GM19468 (cell line): ENCODE data around the gene BTBD16.

Experiments
- ATAC-seq: cut with Tn5 transposase; IDR thresholded peaks from one replicate; pipeline ENCODE4 v1.9.1; 2021; ENCODE audit warnings: mild to moderate bottlenecking, moderate library complexity, moderate number of reproducible peaks; ENCODE audit not compliant: unreplicated experiment; ENCODE audit errors: extremely low read depth

BTBD16 gene

GRCh38 chr10:122271076-122271475 is at the start of gene BTBD16:
Gene BTBD16 (plus strand): TSS chr10:122271296. CDS start chr10:122275082, 3,786 bp downstream.
- ATAC-seq = no peak

- no peak for ATAC-seq
These were observed 49.1 kb upstream of the BTBD16 start for GRCh38 chr10:122221958-122222357.

GRCh38 chr10:122222638-122223037 is 48.5 kb upstream of the BTBD16 start:
- no peak for ATAC-seq

- no peak for ATAC-seq
These were observed 46.9 kb upstream of the BTBD16 start for GRCh38 chr10:122224159-122224558.

- no peak for ATAC-seq
These were observed 45.8 kb upstream of the BTBD16 start for GRCh38 chr10:122225330-122225729.

GRCh38 chr10:122227754-122228153 is 43.3 kb upstream of the BTBD16 start:
- no peak for ATAC-seq

- ATAC-seq = no peak
These were observed 41.4 kb upstream of the BTBD16 start for GRCh38 chr10:122229666-122230065.

- no peak for ATAC-seq
These were observed 40.9 kb upstream of the BTBD16 start for GRCh38 chr10:122230222-122230621.

GRCh38 chr10:122232769-122233168 is 38.3 kb upstream of the BTBD16 start:
- ATAC-seq = no peak

GRCh38 chr10:122233857-122234348 is 37.2 kb upstream of the BTBD16 start:
- ATAC-seq = no peak

- ATAC-seq = no peak
These were observed 36.7 kb upstream of the BTBD16 start for GRCh38 chr10:122234416-122234815.

GRCh38 chr10:122236690-122237306 is 34.3 kb upstream of the BTBD16 start:
- ATAC-seq = no peak

GRCh38 chr10:122237331-122237990 is 33.6 kb upstream of the BTBD16 start:
- ATAC-seq = no peak

GRCh38 chr10:122239578-122240257 is 31.4 kb upstream of the BTBD16 start:
- ATAC-seq = no peak

- no peak for ATAC-seq
These were observed 30.7 kb upstream of the BTBD16 start for GRCh38 chr10:122240401-122240800.

GRCh38 chr10:122241836-122242235 is 29.3 kb upstream of the BTBD16 start:
- ATAC-seq = no peak

GRCh38 chr10:122243550-122243949 is 27.5 kb upstream of the BTBD16 start:
- ATAC-seq = no peak

- no peak for ATAC-seq
These were observed 26.8 kb upstream of the BTBD16 start for GRCh38 chr10:122244001-122244975.

- no peak for ATAC-seq
These were observed 26.0 kb upstream of the BTBD16 start for GRCh38 chr10:122245136-122245535.

- ATAC-seq = no peak
These were observed 25.2 kb upstream of the BTBD16 start for GRCh38 chr10:122245897-122246296.
